ENCODE measurements around the gene ICE2. TPM values are rescaled to one million over a fixed set of nuclear protein-coding genes. Genes with fewer than 3 reads are reported as not detected.

Gene ICE2
- total RNA-seq, 1 donor: 26.4 TPM

DNA sequence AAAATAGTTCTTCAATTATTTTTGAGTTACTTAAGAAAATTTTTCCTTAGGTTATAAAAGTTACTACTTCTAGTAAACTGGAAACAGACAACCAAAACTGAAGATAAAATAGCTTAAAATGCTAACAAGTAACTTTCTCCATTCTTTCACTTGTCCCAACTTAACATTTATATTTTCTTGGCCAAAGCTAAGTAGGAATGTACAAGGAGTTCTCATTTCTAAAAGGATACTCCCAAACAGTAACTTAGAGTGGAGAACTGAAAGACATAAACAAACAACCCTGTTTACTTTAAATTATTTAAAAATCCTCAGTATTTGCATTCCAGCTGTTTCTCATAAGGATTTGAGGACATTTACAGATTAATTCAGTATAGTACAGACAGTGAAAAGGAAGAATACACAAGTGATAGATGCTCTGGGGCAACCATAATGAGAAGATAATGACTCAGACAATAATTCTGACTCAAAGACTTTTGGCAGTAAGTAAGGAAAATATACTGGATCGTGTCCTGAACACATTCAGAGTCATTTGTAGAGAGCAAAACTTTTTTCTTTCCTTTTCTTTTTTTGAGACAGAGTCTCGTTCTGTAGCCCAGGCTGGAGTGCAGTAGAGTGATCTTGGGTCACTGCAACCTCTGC lies 52.0 kb downstream of the ICE2 start:
- H3K27me3 ChIP-seq (ENCODE audit: insufficient read depth, low read length): no peaks in the 10 kb centered on the region
- H3K9me3 ChIP-seq (ENCODE audit: low read depth, low read length): no peaks in the 10 kb centered on the region
- peak overlapping the region; percentile 41 for H3K4me3 ChIP-seq (ENCODE audit: insufficient read depth, low read length)
- H3K27ac ChIP-seq (ENCODE audit: low read depth, low read length): peak overlapping the region; percentile 56
- no peak overlapping the region for H2AFZ ChIP-seq (ENCODE audit: low read length)
- peaks cover 36% of the 10 kb centered on the region for H3K4me1 ChIP-seq (ENCODE audit: insufficient read depth, low read length)
- peaks cover 10% of the 10 kb centered on the region for H3K79me2 ChIP-seq (ENCODE audit: insufficient read depth, low read length)
- H4K20me1 ChIP-seq (ENCODE audit: insufficient read depth, low read length): no peaks in the 10 kb centered on the region
- peak overlapping the region; percentile 71 for H3K4me2 ChIP-seq (ENCODE audit: insufficient read depth, low read length)
- H3K36me3 ChIP-seq (ENCODE audit: insufficient read depth, low read length): peaks cover 10% of the 10 kb centered on the region
- no peak for TF ChIP-seq CTCF (IDR thresholded peaks at IDR 0.05; ENCODE audit: extremely low read depth, low read depth, low read length)
- no peak for DNase-seq (ENCODE audit: insufficient read length, low spot score, missing footprints)

DNA sequence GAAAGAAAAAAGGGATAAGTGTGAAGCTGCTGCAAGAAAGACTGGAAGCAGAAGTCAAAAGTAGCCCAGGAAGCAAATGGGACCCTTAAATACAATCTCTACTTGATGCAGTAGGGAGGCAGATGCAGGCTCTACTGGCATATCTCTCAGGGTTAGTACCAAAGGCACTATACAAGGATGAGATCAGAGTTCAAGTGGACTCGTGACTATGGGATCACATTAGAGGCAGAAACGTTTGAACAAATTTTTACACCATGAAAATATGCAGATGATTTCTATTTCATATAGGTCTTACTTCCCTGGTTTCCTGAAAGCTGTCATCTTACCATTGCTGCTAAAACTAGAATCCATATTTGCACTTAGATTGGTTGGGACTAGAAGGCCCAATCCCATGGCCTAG lies 53.5 kb downstream of the ICE2 start:
- TF ChIP-seq CTCF (IDR thresholded peaks at IDR 0.05; ENCODE audit: extremely low read depth, low read depth, low read length): no peak
- Histone ChIP-seq H3K4me1 (ENCODE audit: insufficient read depth, low read length) (peaks cover 51% of the 10 kb centered on the region), H3K9me3 (ENCODE audit: low read depth, low read length) (no peaks in the 10 kb centered on the region), H3K27me3 (ENCODE audit: insufficient read depth, low read length) (no peaks in the 10 kb centered on the region), H3K27ac (ENCODE audit: low read depth, low read length) (no peak overlapping the region), H2AFZ (ENCODE audit: low read length) (no peak overlapping the region), H3K79me2 (ENCODE audit: insufficient read depth, low read length) (peaks cover 10% of the 10 kb centered on the region), H3K4me3 (ENCODE audit: insufficient read depth, low read length) (no peak overlapping the region), H3K4me2 (ENCODE audit: insufficient read depth, low read length) (no peak overlapping the region), H4K20me1 (ENCODE audit: insufficient read depth, low read length) (no peaks in the 10 kb centered on the region), H3K36me3 (ENCODE audit: insufficient read depth, low read length) (peaks cover 4% of the 10 kb centered on the region)
- DNase-seq (ENCODE audit: insufficient read length, low spot score, missing footprints): no peak

DNA sequence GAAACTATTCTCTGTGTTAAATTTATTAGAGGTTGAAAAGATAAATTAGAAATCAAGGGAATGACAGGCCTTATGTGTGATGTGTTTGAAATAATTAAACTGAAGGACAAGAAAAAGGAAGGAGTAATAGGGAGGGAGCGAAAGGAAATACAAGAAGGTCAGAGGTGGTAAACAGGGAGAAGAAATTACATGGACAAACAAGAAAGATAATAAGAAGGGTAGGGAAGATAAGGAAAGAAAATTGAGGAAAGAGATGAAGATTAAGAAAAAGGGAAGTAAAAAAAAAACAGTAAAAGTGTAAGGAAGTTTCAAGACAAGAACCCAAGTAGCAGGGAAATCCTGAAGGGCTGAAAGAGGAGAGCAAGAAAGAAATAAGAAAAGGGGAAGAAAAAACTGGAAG lies 54.9 kb downstream of the ICE2 start:
- DNase-seq (ENCODE audit: insufficient read length, low spot score, missing footprints): no peak
- peaks cover 10% of the 10 kb centered on the region for H3K79me2 ChIP-seq (ENCODE audit: insufficient read depth, low read length)
- H3K4me1 ChIP-seq (ENCODE audit: insufficient read depth, low read length): peaks cover 63% of the 10 kb centered on the region
- no peak for TF ChIP-seq CTCF (IDR thresholded peaks at IDR 0.05; ENCODE audit: extremely low read depth, low read depth, low read length)
- H3K27me3 ChIP-seq (ENCODE audit: insufficient read depth, low read length): no peaks in the 10 kb centered on the region
- H2AFZ ChIP-seq (ENCODE audit: low read length): no peak overlapping the region
- peaks cover under 1% of the 10 kb centered on the region for H3K36me3 ChIP-seq (ENCODE audit: insufficient read depth, low read length)
- peak overlapping the region; percentile 42 for H3K4me2 ChIP-seq (ENCODE audit: insufficient read depth, low read length)
- no peaks in the 10 kb centered on the region for H3K9me3 ChIP-seq (ENCODE audit: low read depth, low read length)
- H3K27ac ChIP-seq (ENCODE audit: low read depth, low read length): peak overlapping the region; percentile 86
- no peaks in the 10 kb centered on the region for H4K20me1 ChIP-seq (ENCODE audit: insufficient read depth, low read length)
- H3K4me3 ChIP-seq (ENCODE audit: insufficient read depth, low read length): no peak overlapping the region

DNA sequence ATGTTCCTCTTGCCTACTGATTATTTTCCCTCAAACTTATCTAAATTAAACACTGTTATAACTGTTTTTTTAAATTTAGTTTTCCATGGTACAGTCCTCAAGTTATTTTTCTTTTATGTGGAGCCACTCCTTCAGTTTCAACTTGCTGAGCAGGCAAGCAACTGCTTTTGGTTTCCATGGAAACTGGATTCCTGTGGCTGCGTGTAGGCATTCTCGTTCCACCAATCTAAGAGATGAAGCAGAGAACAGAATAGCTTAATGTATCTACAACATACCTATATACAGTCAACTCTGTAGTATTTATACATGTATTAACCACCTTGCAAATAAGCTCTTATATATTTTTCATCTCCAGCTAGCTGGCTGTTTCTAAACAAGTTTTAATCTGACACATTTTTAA lies 55.4 kb downstream of the ICE2 start:
- Histone ChIP-seq H3K27ac (ENCODE audit: low read depth, low read length) (peak overlapping the region; percentile 86), H3K36me3 (ENCODE audit: insufficient read depth, low read length) (no peaks in the 10 kb centered on the region), H3K9me3 (ENCODE audit: low read depth, low read length) (no peaks in the 10 kb centered on the region), H3K4me3 (ENCODE audit: insufficient read depth, low read length) (no peak overlapping the region), H3K27me3 (ENCODE audit: insufficient read depth, low read length) (no peaks in the 10 kb centered on the region), H4K20me1 (ENCODE audit: insufficient read depth, low read length) (no peaks in the 10 kb centered on the region), H3K4me1 (ENCODE audit: insufficient read depth, low read length) (peaks cover 63% of the 10 kb centered on the region), H2AFZ (ENCODE audit: low read length) (no peak overlapping the region), H3K4me2 (ENCODE audit: insufficient read depth, low read length) (peak overlapping the region; percentile 42), H3K79me2 (ENCODE audit: insufficient read depth, low read length) (peaks cover 10% of the 10 kb centered on the region)
- no peak for TF ChIP-seq CTCF (IDR thresholded peaks at IDR 0.05; ENCODE audit: extremely low read depth, low read depth, low read length)
- DNase-seq (ENCODE audit: insufficient read length, low spot score, missing footprints): no peak

Measured in osteoblast (primary cell).